PFSK-1 (cell line): ENCODE data around the gene OR2C1. TPM values are rescaled to one million over a fixed set of nuclear protein-coding genes. Genes with fewer than 3 reads are reported as not detected.

Experiments used
- FOXP2 ChIP-seq: optimal IDR thresholded peaks from 2 replicates; pipeline ENCODE3; 2011; ENCODE audit warnings: borderline replicate concordance, control low read depth, inconsistent platforms; ENCODE audit not compliant: insufficient read depth; ENCODE audit errors: extremely low read length, extremely low read depth
- POLR2AphosphoS5 ChIP-seq: IDR thresholded peaks from 2 replicates; pipeline ENCODE4 v1.6.1; 2012; ENCODE audit warnings: low read depth, mild to moderate bottlenecking, control low read depth, low read length, moderate library complexity
- REST ChIP-seq, 2 experiments: IDR thresholded peaks; 2 replicates each; pipeline versions ENCODE4 v1.6.1 to v1.8.0; 2011 to 2012; ENCODE audit warnings: low read depth in 2 of 2, low read length in 2 of 2, control low read depth in 1 of 2, inconsistent platforms in 1 of 2, mild to moderate bottlenecking in 1 of 2, moderate library complexity in 1 of 2; ENCODE audit not compliant: insufficient read depth in 1 of 2
- SIN3A ChIP-seq: IDR thresholded peaks from 2 replicates; pipeline ENCODE4 v1.6.1; 2012; ENCODE audit warnings: mild to moderate bottlenecking, low read length, moderate library complexity, borderline replicate concordance; ENCODE audit not compliant: insufficient read depth
- TAF1 ChIP-seq: IDR thresholded peaks from 2 replicates; pipeline ENCODE4 v1.6.1; 2012; ENCODE audit warnings: low read length, control low read depth, borderline replicate concordance; ENCODE audit not compliant: insufficient read depth
- polyA plus RNA-seq: library from polyadenylated mRNA; unstranded; fragments of >200 nt; gene quantifications from one replicate; pipeline ENCODE4 v1.2.1, GENCODE V29; 2012; ENCODE audit warnings: low read depth, missing spikeins; ENCODE audit not compliant: insufficient read length

Gene OR2C1
- polyA plus RNA-seq = not detected

- no peak for TF ChIP-seq REST (IDR thresholded peaks at IDR 0.05; ENCODE audit: insufficient read depth in 1 of 2, low read depth in 2 of 2, low read length in 2 of 2)
- TF ChIP-seq TAF1 = no peak
- TF ChIP-seq SIN3A = no peak
- TF ChIP-seq FOXP2 = no peak
- no peak for TF ChIP-seq POLR2AphosphoS5
Observed at GRCh38 chr16:3355589-3355988, at the start of gene OR2C1. OR2C1 (plus strand) TSS chr16:3355889; CDS start chr16:3355941, 52 bp downstream.

GRCh38 chr16:3306078-3306477 lies 49.6 kb upstream of the OR2C1 start:
- TF ChIP-seq FOXP2 = no peak
- no peak for TF ChIP-seq POLR2AphosphoS5
- TF ChIP-seq TAF1 = no peak
- TF ChIP-seq SIN3A = no peak
- TF ChIP-seq REST (IDR thresholded peaks at IDR 0.05; ENCODE audit: insufficient read depth in 1 of 2, low read depth in 2 of 2, low read length in 2 of 2) = no peak

- no peak for TF ChIP-seq POLR2AphosphoS5
Observed at GRCh38 chr16:3311496-3311895, 44.2 kb upstream of the OR2C1 start.

- TF ChIP-seq SIN3A = no peak
- no peak for TF ChIP-seq TAF1
- TF ChIP-seq POLR2AphosphoS5 = no peak
- TF ChIP-seq REST (IDR thresholded peaks at IDR 0.05; ENCODE audit: insufficient read depth in 1 of 2, low read depth in 2 of 2, low read length in 2 of 2) = no peak
- no peak for TF ChIP-seq FOXP2
Observed at GRCh38 chr16:3317315-3317999, 38.2 kb upstream of the OR2C1 start.

GRCh38 chr16:3321816-3322215 lies 33.9 kb upstream of the OR2C1 start:
- no peak for TF ChIP-seq FOXP2
- no peak for TF ChIP-seq SIN3A
- TF ChIP-seq REST (IDR thresholded peaks at IDR 0.05; ENCODE audit: insufficient read depth in 1 of 2, low read depth in 2 of 2, low read length in 2 of 2) = no peak
- TF ChIP-seq TAF1 = no peak
- no peak for TF ChIP-seq POLR2AphosphoS5
